Activated CD8-positive, alpha-beta memory T cell treated with anti-CD3 and anti-CD28 coated beads for 24 hours (primary cell): ENCODE measurements around the gene CCDC88C.

Experiments
- DNase-seq: peaks from one replicate; pipeline ENCODE4 v3.0.0-alpha.2; 2020

Gene CCDC88C

DNA sequence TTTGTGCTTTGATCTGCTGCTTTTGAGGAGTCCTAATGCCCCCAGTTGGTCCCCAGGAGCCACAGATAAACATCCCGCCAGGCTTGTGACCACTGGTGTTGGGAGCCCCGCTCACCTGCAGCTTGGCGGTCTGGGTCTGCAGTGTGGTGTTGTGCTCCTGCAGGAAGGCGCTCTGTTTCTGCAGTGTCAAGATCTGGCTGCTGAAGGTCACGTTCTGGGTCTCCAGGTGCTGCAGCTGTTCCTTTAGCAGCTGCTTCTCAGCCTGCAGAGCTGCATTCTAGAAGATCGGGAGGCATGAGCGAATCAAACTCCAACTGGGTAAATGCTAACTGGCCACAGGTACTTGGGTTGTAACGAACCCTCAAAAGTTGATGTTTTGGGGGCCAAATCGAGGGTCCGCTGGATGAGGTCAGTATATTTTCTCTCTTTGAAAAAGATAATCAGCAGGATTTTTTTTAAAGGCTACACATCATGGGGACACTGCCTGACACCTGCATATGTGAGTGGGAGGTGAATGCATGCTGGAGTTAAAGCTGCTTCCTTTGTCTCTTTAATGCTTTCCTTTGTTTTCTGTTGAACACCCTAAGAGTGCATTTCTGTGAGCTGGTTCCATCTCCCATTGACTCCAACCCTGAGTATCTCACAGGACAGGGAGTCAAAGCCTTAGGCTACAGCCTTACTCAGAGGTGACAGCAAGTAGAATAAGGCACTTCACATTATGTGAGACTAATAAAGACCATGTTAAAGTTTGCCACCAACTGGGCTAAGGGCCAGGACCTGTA, 111.8 kb downstream of the CCDC88C start:
- DNase-seq = no peak

DNA sequence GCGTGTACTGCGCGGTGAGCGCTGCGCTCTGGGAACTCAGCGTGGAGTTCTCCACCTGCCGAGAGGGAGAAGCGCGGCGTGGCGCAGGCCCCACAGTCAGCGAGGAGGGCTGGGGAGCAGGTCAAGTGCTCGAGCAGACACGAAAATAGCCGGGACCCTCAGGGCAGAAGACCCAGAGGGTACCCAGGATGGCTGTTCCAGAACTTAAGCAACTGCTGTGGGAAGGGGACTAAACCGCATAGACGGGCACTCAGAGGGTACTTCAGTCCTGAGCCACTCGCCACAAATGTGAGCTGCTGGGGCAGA, 113.7 kb downstream of the CCDC88C start:
- no peak for DNase-seq

DNA sequence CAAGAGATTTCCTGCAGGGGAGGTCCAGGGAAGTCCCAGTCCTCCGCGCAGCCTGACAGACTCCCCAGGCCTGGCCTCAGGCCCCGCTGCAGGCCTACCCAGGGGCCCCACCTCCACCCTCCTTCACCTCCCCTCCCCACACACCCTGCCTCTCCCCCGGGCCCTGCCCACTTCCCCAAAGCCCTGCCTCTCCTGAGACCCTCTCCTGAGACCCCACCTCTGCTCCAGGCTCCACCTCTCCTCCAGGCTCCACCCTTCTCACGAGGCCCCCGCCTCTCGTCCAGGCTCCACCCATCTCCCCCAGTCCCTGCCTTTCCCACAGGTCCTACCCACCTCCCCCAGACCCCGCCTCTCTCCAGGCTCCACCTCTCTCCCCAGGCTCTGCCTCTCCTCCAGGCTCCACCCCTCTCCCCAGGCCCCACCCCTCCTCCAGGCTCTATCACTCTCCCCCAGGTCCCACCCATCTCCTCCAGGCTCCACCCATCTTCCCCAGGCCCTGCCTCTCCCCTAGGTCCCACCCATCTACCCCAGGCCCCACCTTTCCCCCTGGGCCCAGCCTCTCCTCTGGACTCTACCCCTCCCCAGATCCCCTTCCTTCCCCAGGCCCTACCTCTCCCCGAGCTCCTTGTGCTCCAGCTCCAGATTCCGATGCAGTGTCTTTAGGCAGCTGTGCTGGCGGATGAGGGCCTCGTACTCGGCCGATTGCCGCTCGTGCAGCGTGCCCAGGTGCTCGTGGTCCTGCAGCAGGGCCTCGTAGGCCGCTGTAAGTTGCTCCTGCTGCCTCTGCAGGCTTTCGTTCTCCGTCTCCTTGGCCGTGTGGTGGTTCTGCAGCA, 114.3 kb downstream of the CCDC88C start:
- DNase-seq = peak; percentile 74

DNA sequence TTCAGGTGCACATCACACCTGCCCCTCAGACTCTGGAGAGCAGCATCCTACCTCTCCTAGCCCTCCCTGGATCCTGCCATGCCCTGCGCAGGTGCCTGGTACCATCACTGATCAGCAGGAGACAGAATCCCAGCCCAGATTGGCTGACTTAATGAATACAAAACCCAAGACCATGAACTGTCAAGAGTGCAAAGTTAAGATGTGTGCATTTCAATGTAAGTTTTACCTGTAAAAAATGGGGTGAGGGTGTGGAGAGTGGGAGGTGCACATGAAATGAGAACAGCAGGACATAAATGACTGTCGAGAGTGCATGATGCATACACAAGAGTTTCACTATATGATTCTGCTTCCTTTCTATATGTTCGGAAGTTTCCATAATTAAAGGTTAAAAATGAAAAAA, 115.2 kb downstream of the CCDC88C start:
- DNase-seq = no peak

DNA sequence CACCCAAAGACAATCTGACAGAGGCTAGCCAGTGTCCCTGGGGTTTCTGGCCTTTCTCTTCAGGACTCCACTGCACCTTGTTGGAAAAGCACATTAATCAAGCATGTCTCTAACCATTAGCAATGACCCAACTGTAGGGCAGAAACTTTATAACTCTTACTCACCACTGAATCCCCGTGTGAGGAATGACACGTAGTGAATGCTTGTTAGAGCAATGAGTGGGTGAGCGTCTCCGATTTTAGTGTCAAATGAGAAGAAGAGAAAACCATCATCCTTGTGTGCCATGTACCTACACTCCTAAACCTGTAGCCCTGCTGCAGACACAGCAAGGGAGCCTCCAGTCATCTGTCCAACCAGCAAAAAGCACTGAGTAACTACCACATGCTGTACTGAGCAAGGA, 116.7 kb downstream of the CCDC88C start:
- no peak for DNase-seq

DNA sequence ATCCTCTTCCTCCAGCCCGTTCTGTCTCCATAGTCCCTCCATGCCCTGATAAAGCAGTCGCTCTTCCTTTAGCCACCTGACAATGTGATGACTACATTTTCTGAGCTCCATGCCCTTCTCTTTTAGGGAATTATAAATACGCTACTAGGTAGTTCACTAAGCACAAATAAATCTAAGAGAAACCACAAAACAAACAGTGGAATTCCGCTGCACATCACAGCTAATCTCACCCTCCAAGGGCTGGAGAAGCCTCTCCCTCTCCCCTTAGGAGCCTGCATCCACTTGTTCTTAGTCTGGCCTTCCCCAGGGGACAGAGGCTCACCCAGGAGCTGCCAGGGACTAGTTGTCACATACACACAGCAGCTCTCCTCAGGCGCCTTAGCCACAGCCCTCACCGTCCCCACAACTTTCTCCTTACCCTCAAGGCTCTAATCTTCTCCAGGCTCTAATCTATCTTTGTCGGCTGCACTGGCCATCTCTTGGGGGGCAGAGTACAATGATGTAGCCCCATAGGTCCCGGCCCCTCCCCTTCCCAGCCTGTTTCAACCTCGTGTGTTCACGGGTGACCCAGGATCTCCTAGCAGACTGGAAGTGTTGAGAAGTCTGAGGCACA, 117.2 kb downstream of the CCDC88C start:
- no peak for DNase-seq

DNA sequence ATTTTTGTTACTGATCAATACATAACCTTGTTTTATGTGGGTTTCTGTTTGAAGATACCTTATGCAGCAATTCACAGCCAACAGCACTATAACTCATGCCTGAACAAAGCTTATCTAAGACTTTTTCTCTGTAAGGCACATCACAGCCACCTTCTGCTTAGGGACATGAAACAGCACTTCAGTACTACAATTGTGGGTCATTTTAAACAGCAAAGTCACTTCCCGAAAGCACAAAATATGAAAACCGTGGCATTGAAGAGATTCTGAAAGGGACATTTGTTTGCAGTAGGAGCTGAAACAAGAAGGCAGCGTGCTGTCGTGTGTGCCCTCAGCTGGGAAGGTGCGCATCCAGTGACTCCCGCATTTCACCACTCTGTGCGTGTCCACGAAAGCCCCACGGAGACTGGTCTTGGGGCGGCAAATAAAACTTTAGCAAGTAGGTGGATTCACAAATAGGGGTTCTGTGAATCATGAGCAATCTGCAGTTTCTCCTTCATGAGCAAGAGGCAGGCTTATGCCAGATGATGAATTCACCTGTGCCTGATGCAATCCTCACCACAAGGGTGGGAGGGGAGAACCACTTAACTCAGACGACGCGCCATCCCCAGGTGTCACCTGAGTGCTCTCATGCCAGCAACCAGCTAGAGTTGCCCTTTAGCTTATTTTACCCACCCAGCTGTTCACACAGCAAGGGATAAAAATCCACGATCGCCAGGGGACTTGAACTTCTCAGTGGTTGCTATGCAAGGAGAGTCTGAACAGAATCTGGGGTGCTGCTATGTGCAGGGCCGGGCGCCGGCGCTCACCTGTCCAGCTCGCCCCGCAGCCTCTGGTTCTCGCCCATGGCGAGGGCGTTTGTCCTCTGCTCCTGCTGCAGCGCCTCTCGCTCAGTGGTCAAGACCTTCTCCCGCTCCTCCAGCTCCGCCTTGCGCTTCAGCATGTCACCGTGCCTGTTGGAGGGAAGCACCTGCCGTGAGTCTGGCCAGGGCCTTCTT, 118.2 kb downstream of the CCDC88C start:
- DNase-seq = no peak

DNA sequence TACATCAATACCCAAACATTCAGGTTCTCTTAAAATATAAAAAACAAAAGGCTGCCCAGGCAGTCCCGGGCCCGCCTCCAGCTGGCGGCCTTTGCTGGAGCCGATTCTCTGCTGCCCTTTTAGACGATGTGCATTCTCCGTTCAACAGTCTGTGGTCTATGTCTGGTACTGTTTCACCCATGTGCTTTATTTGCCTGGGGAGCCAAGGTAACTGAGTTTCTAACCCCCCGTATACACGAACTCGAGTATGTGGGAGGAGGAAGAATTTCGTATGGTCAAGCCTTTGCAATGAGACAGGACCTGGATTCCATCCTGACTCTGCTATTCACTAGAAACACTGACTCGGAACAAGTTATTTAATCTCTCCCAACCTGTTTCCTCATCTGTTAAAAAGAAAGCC, 119.0 kb downstream of the CCDC88C start:
- DNase-seq = no peak

DNA sequence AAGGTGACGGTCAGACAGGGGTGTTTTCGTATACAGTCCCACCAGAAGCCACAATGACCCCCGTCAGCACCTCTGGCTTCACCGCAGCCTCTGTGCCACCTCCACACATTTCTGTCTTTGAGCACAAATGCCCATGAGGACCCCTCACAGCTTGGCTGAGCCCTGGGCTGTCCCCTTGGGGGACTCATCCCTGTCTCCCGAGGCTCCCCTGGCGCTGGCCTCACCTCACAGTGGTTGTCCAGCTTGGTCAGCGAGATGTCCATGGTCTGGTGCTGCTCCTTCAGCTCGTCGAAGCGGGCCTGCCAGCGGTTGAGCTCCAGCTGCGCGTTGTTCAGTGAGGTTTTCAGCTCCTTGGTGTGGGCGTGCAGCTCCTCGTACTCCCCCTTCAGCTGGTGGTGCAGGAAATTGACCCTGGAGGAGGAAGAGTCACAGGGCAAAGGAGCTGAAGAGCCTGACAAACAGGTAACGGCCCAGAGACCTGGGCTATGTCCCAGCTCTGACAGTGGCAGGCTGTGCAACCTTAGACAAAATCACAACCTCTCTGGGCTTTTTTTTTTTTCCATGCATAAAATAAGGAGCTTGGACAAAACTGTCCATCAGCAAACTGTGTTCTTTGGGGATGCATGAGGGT, 120.4 kb downstream of the CCDC88C start:
- DNase-seq = no peak

DNA sequence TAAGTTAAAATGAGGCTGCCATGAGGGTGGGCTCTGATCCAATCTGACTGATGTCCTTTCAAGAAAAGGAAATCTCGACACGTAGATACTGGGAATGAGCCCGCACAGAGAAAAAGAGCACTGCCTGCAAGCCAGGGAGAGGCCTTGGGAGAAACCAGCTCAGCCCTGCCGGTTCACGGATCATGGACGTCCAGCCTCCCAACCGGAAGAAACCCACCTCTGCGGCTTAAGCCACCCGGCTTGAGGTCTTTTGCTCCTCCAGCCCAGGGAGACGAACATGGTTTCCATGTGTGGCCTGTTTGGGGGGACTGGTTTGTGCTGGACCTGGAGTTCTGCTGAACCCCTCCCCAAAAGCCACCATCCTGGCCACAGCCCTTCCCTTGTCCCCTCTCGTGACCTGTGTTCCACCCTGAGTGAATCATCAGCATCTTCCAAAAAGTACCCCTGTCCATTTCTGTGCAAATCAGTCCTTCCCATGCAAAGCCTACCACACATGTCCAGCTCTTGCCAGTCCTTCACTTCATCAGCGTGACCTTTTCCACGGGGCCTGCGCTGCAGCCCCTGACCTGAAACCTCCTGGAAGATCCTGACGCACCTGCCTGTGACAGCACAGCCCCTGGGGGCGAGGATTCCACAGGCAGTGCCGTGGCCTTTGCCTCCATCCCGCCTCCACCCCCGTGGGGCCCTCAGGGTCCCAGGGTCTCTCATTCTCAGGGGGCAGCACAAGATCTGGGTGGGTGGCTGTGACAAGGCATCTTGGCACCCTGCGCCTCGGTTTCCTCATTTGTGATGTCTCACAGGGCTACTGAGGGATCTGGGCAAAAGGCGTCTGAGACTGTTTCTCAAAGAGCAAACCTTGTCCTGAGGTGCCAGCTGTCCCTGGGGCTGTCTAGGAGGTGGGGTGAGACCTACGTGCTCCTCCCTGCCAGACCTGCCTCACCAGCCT, 121.5 kb downstream of the CCDC88C start:
- DNase-seq = no peak

DNA sequence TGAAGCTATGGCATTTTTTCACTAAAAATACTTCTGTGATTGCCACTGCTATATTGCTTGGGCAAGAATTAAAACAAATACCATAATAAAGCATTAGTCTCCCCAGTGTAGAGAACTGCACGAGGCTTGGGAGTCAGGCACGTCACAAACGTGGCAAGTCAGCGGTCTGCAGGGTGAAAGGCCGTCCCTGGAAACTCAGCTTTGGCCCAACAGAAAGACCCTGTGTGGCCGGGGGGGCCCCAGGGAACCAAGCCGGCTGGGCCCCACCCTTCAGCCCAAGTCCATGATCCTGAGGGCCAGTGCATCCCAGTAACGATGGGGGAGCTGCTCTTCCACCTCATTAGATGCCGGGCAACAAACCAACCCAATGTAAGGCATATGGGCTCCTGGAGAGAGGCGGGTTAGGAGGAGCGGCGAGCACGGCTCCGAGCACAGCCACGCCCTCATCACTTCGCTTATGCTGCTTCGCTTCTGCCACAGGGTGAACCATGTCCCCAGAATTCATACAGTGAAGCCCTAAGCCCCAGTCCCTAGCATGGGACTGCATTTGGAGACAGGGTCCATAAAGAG, 122.3 kb downstream of the CCDC88C start:
- DNase-seq = no peak

DNA sequence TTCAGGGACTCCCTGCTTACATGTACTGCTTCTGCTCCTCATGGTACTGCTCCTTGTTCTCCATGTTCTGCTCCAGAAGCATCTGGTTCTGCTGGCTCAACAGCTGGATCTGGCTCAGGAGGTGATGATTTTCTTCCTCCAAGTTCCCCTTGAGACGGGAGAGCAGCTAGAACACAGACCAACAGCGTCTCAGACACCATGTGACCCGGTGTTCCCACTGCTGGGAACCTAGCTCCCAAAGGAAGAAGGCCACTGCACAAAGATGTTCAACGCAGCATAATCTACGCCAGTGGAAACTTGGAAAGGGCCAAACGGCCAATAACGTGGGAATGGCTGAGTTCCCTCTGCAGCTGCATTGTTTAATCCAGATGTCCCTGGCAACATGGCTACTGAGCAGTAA, 123.5 kb downstream of the CCDC88C start:
- no peak for DNase-seq

DNA sequence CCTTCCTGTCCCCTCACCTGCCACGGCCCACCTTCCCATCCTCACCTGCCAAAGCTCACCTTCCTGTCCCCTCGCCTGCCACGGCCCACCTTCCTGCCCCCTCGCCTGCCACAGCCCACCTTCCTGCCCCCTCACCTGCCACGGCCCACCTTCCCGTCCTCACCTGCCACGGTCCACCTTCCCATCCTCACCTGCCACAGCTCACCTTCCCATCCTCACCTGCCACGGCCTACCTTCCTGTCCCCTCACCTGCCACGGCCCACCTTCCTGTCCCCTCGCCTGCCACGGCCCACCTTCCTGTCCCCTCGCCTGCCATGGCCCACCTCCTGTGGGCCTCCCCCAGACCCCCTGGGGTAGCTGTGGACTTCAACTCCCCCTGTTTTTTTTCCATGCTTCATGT, 124.3 kb downstream of the CCDC88C start:
- no peak for DNase-seq

DNA sequence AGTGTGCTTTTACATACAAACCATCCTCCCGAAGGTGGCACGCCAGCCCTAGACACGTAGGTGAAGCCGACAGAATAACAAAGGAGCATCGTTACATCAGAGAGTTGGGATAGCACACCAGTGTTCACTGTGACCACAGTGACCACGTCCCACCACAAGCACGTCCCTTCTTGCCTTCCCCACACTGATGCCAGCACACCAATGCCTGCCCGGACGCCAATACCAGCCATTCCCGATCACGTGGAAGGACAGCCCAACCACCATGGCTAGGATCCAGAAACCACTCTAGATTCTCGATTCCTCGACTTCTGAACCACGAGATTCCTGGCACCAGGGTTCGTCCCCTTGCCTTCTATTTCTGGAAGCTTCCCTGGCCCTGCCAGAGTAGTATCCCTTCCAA, 125.1 kb downstream of the CCDC88C start:
- no peak for DNase-seq

DNA sequence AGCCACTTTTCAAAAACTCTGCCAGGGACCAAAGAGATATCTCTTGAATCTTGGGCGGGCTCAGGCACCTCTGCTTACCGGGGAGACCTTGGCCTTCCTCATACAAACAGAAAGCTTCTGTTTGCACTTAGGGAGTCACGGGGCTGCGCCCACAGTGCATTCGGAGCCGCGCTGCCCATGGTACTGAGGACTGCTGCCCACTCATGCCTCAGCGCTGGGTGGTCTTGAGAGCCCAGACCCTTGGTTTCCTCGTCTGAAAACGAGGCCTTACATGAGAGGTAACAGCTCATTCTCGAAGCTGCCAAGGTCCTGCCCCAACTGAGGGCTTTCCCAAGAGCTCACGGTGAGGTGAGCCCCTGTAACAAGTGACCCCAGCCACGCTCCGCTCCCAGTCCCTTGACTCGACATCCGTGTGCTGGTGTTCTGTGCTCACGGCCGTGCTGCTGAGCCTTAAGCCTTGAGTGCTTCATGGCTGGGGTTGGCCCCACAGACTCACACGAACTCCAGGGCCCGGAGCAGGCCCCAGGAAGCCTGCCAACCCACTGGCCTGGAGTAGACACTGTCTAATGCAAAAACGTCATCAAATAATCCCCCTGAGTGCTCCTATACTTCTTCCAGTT, 125.7 kb downstream of the CCDC88C start:
- no peak for DNase-seq

DNA sequence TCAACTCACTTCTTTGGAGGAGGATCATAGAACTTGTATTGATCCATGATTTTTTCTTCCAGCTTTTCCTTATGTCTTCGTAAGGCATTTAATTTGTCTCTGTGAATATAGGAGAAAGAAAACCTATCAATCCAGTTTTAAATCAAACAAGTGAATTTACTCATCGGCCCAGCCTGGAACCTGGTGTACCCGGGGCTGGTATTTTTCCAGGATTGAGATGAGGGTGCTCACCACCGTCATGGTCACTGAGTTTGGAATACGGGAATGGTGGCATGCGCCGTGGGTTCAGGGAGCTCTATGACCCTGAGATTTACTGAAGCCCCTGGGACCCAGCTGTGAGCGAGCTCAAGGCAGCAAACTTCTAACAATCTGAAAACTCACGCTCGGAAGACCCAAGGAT, 126.6 kb downstream of the CCDC88C start:
- DNase-seq = no peak

DNA sequence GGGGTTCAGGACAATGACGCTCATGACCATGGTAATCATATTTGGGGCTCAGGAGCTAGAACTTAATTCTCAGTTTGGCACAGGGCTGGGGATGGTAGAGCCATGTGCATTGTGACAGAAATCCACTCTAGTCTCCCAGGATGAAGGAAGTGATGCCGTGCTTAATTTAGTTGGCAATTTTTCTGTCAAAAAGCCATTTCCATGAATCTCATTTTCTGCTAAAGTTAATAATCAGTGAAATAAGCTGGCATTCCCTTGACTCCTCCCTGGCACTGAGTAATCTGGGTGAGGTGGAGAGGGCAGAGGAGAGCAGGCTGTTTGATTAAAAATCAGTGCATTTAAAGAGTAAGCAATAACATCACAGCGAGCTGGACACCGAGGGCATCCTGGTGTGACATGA, 128.2 kb downstream of the CCDC88C start:
- no peak for DNase-seq

DNA sequence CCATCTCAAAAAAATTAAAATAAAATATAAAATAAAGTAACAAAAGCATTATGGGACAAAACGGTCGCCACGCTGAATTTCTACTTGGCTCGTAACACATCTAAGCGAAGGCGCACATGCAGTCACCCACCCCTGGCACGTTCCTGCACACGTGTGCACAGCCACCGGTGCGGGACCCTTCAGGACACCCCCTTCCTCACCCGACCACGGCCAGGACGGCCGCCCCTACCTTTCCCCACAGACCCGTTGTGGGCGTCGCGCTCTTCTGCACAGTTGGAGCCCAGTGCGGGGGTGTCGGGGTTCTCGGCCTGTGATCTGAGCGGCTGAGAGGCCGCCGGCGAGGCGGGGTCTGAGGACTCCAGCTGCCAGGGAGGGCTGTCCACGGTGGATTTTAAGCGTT, 128.7 kb downstream of the CCDC88C start:
- DNase-seq = no peak

DNA sequence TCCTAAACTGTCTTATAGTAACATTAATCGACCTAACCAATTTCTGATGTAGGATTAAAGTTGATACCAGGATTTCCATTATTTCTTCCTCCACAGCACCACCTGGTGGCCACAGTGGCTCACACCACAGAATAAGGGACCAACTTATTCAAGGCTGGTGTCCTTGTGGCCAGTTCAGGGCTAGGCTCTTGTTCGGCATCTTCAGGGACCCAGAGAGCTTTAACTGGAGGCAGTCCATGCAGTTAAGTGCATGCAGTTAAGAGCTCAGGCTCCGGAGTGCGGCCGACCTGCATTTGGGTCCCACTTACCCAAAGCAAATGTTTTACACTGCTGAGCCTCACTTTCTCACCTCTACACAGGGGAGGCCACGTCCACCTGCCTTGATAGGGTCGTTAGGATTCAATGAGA, 131.1 kb downstream of the CCDC88C start:
- peak; percentile 94 for DNase-seq

DNA sequence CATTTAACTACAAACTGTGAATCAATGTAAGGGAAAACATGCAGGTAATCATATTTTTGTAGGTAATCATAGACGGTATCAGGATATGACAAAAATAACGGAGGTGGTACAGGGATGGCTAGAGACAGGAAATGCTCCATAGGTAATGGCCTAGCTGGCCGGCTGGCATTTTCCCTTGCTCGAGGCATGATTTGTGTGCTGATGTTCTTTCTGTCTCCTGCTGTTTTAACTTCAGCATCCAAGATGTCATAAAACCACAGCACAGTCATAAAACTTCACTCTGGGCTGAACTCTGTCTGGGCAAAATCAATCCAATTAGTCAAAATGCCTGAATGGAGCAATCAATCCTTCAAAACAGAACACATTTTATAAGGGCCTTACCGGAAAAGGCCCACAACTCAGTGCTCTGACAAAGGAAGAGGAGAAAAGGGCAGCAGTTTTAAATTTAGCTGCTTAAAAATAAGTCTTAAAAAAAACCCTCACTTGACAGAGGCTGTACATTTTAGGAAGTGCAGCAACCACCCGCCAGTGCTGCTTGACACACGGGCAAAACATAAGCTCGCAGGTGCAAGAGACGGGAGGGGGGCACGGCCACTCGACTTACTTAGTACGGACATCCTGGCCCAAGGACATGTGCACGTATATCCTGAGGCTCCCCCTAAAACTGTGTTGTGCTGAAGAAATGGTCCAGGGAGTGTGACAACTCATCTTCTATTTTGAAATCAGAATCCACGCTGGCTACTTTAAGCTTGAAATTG, 132.7 kb downstream of the CCDC88C start:
- DNase-seq = no peak
